ENCODE results near the gene ZNF248. TPM values are rescaled to one million over a fixed set of nuclear protein-coding genes. Genes with fewer than 3 reads are reported as not detected.

The ZNF248 gene
- total RNA-seq, 1 donor from 2014 or later: 67.3 TPM

- no peak for DNase-seq (ENCODE audit: low spot score in 2 of 2)
- no peak for FAIRE-seq
Measured at GRCh38 chr10:37831495-37832333, 25.7 kb downstream of the ZNF248 start.

- FAIRE-seq: no peak
- DNase-seq (ENCODE audit: low spot score in 2 of 2): no peak
Measured at GRCh38 chr10:37826806-37827205, 30.6 kb downstream of the ZNF248 start.

- FAIRE-seq (no peak), DNase-seq (ENCODE audit: low spot score in 2 of 2) (no peak)
Measured at GRCh38 chr10:37821237-37821636, 36.2 kb downstream of the ZNF248 start.

GRCh38 chr10:37819797-37820196 lies 37.6 kb downstream of the ZNF248 start:
- no peak for FAIRE-seq
- DNase-seq (ENCODE audit: low spot score in 2 of 2): no peak

- FAIRE-seq (no peak), DNase-seq (ENCODE audit: low spot score in 2 of 2) (no peak)
Measured at GRCh38 chr10:37816290-37816689, 41.1 kb downstream of the ZNF248 start.

- FAIRE-seq (no peak), DNase-seq (ENCODE audit: low spot score in 2 of 2) (no peak)
Measured at GRCh38 chr10:37813763-37814162, 43.6 kb downstream of the ZNF248 start.

- DNase-seq (ENCODE audit: low spot score in 2 of 2) (no peak), FAIRE-seq (no peak)
Measured at GRCh38 chr10:37812290-37812689, 45.1 kb downstream of the ZNF248 start.

- DNase-seq (ENCODE audit: low spot score in 2 of 2): no peak
- FAIRE-seq: no peak
Measured at GRCh38 chr10:37803269-37803668, 54.1 kb downstream of the ZNF248 start.

GRCh38 chr10:37801557-37801956 lies 55.9 kb downstream of the ZNF248 start:
- no peak for FAIRE-seq
- DNase-seq (ENCODE audit: low spot score in 2 of 2): no peak

GRCh38 chr10:37794305-37794976 lies 63.0 kb downstream of the ZNF248 start:
- FAIRE-seq: no peak
- no peak for DNase-seq (ENCODE audit: low spot score in 2 of 2)

- FAIRE-seq (no peak), DNase-seq (ENCODE audit: low spot score in 2 of 2) (no peak)
Measured at GRCh38 chr10:37789590-37789989, 67.8 kb downstream of the ZNF248 start.

GRCh38 chr10:37784678-37785077 lies 72.7 kb downstream of the ZNF248 start:
- DNase-seq (ENCODE audit: low spot score in 2 of 2) (no peak), FAIRE-seq (no peak)

GRCh38 chr10:37780536-37780935 lies 76.9 kb downstream of the ZNF248 start:
- no peak for DNase-seq (ENCODE audit: low spot score in 2 of 2)

GRCh38 chr10:37777056-37777455 lies 80.4 kb downstream of the ZNF248 start:
- no peak for FAIRE-seq
- no peak for DNase-seq (ENCODE audit: low spot score in 2 of 2)

More at GRCh38 chr10:37780536-37780935, 76.9 kb downstream of the ZNF248 start:
- no peak for FAIRE-seq

GRCh38 chr10:37775612-37776011 lies 81.8 kb downstream of the ZNF248 start:
- DNase-seq (ENCODE audit: low spot score in 2 of 2) (no peak), FAIRE-seq (no peak)

GRCh38 chr10:37774351-37774750 lies 83.1 kb downstream of the ZNF248 start:
- no peak for FAIRE-seq

GRCh38 chr10:37765216-37765615 lies 92.2 kb downstream of the ZNF248 start:
- DNase-seq (ENCODE audit: low spot score in 2 of 2) (no peak), FAIRE-seq (no peak)

More at GRCh38 chr10:37774351-37774750, 83.1 kb downstream of the ZNF248 start:
- DNase-seq (ENCODE audit: low spot score in 2 of 2): no peak

GRCh38 chr10:37763132-37763531 lies 94.3 kb downstream of the ZNF248 start:
- DNase-seq (ENCODE audit: low spot score in 2 of 2) (no peak), FAIRE-seq (no peak)

- DNase-seq (ENCODE audit: low spot score in 2 of 2): no peak
- FAIRE-seq: no peak
Measured at GRCh38 chr10:37762287-37762686, 95.1 kb downstream of the ZNF248 start.

GRCh38 chr10:37760817-37761216 lies 96.6 kb downstream of the ZNF248 start:
- DNase-seq (ENCODE audit: low spot score in 2 of 2) (no peak), FAIRE-seq (no peak)

GRCh38 chr10:37758074-37758473 lies 99.3 kb downstream of the ZNF248 start:
- FAIRE-seq (no peak), DNase-seq (ENCODE audit: low spot score in 2 of 2) (no peak)

Data from frontal cortex (tissue), 4 donors.